GM21529 (cell line): Measurements from ENCODE around the gene RBM6.
"Not testable (repeated sequence)": the region's sequence is repeated elsewhere in the genome, so short reads cannot be mapped to it uniquely, and the experiment has no call there.

ENCODE experiments used
- ATAC-seq: cut with Tn5 transposase; IDR thresholded peaks from one replicate; pipeline ENCODE4 v1.9.1; 2021; ENCODE audit not compliant: unreplicated experiment

RBM6 gene

DNA sequence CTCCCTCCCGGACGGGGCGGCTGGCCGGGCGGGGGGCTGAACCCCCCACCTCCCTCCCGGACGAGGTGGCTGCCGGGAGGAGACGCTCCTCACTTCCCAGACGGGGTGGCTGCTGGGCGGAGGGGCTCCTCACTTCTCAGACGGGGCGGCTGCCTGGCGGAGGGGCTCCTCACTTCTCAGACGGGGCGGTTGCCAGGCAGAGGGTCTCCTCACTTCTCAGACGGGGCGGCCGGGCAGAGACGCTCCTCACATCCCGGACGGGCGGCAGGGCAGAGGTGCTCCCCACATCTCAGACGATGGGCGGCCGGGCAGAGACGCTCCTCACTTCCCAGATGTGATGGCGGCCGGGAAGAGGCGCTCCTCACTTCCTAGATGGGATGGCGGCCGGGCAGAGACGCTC lies 145.0 kb downstream of the RBM6 start:
- ATAC-seq: not testable (repeated sequence)

GRCh38 chr3:50088725-50089608 lies 149.0 kb downstream of the RBM6 start, which contains the start of gene RBM5:
Gene RBM5, plus strand, starts transcription at chr3:50088919. Its CDS starts 1,516 bp downstream, at chr3:50090435.
- ATAC-seq: peak; percentile 99

- no peak for ATAC-seq
These were observed 149.6 kb downstream of the RBM6 start for GRCh38 chr3:50089609-50089945.

DNA sequence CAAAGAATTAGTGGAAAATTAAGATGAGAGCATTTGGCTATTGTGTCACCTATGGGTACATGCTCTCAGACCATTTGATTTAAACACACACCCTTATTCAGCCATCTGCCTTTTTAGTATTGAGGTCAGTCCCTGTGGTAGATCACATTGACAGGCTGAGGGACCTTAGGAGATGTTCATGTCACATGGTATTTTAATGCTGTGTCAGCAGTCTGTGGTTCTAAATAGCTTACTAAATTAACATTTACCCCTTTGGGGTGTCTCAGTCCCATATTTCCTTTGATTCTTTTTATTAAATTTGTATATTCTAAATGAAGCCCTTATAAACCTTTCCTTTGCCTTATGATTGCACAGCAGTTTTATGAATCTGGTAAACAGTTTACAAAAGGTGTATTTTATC lies 151.0 kb downstream of the RBM6 start:
- ATAC-seq: no peak

DNA sequence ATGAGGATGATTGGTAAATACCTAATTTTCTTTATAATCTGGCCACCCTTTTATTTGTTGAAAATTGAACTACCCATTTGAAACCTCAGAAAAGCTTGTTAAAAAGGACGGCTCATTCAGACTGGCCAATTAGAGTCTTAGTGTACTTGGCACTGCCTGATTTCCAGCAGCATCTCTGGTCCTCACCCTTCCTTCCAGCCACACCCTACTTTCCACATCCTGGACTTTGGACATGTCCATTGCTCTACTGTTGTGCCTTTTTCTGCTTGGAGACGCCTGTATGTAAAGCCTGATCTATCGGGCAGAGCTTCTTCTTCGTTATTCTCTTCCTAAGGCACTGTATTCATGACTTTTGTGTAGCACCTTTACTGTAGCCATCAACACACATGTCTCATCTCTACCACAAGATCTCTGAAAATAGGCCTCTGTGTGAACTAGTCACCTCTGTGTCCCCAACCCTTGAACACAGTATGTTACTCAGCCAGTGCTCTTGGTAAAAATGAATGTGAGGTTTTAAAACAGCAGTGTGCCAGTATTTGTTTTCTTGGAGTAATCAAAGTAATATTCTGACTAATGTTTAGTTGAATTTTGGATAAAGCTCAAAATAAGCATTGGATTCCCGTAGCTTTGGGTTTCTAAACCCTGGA lies 155.5 kb downstream of the RBM6 start:
- ATAC-seq: no peak

GRCh38 chr3:50100386-50100785 lies 160.4 kb downstream of the RBM6 start:
- ATAC-seq: no peak

DNA sequence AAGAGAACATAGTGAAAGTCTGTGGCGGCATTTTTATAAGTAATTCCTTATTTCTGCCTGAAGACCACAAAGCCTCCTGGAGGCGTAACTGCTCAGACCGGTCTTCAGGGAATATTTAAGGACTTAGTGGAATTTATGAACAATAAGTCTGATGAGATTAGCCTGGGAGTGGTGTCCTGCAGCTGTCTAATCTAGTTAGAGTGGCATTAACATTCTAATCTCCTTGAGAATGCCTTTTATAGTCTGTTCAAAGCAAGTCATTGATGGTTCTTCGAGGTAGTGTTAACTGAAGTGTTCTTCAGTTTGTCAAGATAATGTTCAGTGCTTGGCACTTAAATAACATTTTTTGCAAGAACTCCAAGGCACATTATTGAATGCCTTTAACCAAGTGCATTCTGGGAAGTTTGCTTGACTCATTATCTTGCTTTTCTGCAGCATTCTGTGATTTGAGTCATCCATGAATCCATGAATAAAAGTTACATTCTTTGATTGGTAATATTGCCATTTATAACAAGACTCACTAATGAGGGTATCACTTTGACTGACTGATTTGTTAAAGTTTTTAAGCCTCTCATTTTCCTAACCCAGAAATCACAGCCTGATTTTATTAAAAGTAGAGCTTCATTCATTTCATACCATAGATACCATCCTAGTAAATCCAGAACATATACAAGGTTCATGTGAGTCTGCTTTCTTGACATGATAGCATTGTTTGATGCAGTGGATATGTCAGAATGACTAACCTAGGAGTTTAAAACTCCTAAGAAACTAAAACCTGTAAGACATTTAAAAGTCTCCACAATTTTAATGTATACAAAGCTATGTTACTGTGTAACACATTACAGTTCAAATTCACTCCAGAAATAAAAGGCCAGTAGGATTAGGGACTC lies 161.3 kb downstream of the RBM6 start:
- no peak for ATAC-seq

GRCh38 chr3:50102558-50102957 lies 162.6 kb downstream of the RBM6 start:
- no peak for ATAC-seq

DNA sequence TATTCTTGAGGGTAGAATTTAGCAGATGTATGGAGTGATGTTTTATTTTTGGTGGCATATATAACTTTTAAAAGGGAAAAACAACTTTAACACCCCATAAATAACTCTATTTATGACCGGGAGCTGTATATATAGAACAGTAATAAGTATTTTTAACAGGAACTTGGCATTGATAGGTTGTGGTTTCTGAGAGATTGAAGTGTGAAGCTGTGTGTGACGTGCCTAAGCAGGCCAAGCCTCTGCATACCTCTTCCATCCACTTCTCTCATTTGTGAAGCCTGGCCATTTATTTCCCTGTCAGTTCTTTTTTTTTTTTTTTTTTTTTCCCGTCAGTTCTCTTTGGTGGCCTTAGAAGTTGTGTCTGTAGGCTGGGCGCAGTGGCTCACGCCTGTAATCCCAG lies 171.8 kb downstream of the RBM6 start:
- no peak for ATAC-seq

DNA sequence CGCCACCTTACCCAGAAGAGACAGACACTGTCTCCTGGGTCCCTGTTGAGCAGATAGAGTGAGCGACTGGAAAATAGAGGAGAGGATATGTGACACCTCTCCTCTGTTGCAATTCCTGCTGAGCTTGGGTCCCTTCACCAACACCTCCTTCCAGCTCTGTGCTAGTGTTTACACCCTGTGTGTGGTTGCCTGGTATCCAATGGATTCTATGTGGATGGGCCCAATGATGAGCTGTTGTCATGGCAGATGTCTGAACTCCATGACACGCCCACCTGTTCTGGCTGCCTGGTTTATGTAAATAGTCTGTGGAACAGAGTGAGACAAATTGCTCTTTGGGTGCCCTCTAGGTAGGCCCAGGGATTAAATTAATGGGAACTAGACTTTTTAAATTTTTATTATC lies 172.5 kb downstream of the RBM6 start:
- no peak for ATAC-seq

- no peak for ATAC-seq
These were observed 177.2 kb downstream of the RBM6 start for GRCh38 chr3:50117120-50117519.

- ATAC-seq: no peak
These were observed 178.3 kb downstream of the RBM6 start for GRCh38 chr3:50118237-50118636.

DNA sequence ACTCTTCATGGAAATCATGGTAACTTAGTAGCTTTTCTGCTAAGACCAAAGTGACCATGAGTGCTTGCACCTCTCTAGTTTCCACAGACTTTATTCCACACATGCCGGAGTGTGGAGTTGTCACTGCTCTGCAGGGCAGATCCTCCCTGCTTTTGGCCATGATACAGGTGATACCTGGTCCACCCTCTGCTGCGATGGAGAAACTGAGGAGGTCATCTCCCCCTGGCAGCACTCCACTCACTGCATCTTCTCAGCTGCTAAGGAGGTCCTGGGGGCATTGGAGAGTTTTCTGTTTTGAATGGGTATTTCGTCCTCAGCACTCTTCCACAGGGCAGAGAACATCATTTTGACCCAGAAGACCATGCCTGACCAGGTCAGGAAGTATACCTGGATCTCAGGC lies 179.8 kb downstream of the RBM6 start:
- ATAC-seq: no peak

DNA sequence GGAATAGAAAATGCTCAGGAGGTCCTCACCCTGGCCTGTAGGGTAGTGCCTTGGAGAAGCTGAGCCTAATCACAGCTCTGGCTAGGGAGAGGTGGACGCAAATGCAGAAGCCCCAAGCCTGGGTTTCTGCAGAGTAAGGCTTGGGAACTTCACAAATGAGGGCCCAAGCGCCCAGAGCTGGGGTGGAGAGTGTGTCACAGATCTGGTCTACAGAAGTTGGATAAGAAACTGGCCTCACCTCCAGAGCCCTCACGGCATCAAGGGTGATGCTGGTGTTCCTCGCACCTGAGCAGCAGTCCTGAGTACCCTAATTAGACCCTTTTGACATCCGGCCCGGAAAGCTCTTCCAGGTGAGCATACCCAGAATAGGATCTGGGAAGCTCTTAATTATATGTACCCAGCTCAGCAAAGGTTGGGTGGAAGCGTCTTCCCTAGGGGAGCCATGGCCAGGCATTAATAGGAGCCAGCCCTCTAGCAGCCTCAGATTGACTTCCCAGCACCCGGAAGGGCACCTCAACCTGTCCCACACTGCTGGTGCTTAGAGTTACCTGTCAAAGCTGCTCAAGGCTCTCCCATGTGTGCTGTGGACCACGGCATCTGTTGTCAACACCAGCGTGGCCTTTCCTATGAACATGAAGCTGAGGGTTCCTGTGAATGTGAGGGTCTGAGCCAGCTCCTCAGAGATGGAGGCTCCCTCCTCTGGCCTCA lies 180.6 kb downstream of the RBM6 start:
- ATAC-seq: no peak

- peak; percentile 75 for ATAC-seq
These were observed 181.4 kb downstream of the RBM6 start for GRCh38 chr3:50121072-50122032.

GRCh38 chr3:50122071-50122470 lies 182.1 kb downstream of the RBM6 start:
- no peak for ATAC-seq

GRCh38 chr3:50122661-50123391 lies 182.9 kb downstream of the RBM6 start:
- no peak for ATAC-seq

DNA sequence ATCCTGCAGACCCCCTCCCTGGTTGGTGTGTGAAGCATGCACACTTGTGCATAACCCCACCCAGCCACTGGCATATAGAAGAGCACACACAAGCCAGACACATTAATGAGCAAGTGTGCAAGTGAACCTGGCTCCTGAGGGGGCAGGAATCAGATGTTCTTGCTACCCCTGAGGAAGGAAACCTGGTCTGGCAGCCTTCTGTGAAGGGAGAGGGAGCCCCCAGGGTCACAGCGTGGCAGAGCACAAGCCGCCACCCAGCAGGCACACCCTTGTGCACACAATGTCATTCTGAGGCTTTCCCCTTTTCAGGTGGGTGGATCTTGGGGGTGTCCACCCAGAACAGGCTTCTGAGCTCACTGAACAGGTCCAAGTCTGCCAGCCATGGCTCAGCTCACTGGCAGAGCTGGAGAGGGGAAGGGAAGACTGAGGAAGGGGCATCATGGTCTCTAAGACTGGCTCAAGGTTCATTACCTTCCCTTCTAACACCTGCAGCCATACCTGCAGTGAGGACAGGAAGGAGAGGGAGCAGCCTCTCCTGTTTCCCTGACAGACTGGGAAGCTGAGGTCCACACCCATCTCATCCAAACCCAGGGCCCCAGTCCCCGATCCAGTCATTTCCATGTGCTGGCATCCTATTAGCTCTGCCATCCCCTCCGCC lies 183.6 kb downstream of the RBM6 start:
- ATAC-seq: no peak
